Panc1 (cell line): Measurements from ENCODE around the gene RNF11. TPM values are rescaled to one million over a fixed set of nuclear protein-coding genes. Genes with fewer than 3 reads are reported as not detected.

Source experiments
- ATAC-seq: fragments of 200-7000 bp; cut with Tn5 transposase; 2 replicates; pipeline ENCODE4 v1.9.1; 2020; ENCODE audit warnings: mild to moderate bottlenecking, moderate library complexity
- BruUV-seq: library from RNA; stranded (reverse); fragments of 400-500 nt; replicated peaks from 2 replicates; lab custom pipeline; 2021; lab: Mats Ljungman, UMichigan
- CTCF ChIA-PET: fragments of 300-600 bp; sonication (Branson Sonifier 250); formaldehyde crosslinking; loops from one replicate; lab custom pipeline; 2022; ENCODE audit warnings: antibody characterized with exemption; lab: Charles Lee
- POLR2A ChIA-PET: fragments of 300-600 bp; sonication (Branson Sonifier 250); formaldehyde crosslinking; loops from one replicate; lab custom pipeline; 2022; ENCODE audit warnings: antibody characterized with exemption; lab: Charles Lee
- DNase-seq: peaks from one replicate; pipeline ENCODE4 v3.0.0-alpha.2; 2010; ENCODE audit warnings: low read depth, low spot score
- H3K27ac ChIP-seq: 2 replicates; pipeline ENCODE4 v1.5.1; 2011; ENCODE audit warnings: mild to moderate bottlenecking, low read length, inconsistent platforms
- H3K27me3 ChIP-seq: fragments of 200-500 bp; sonication (Bioruptor generic); 2 replicates; pipeline ENCODE4 v1.6.0; 2014; ENCODE audit warnings: low read length, inconsistent platforms; ENCODE audit not compliant: control insufficient read depth, insufficient read depth
- H3K36me3 ChIP-seq: fragments of 200-500 bp; sonication (Bioruptor generic); 2 replicates; pipeline ENCODE4 v1.5.1; 2014; ENCODE audit warnings: inconsistent platforms, mild to moderate bottlenecking, low read length, moderate library complexity; ENCODE audit not compliant: control insufficient read depth, insufficient read depth
- H3K4me1 ChIP-seq: 2 replicates; pipeline ENCODE4 v1.5.1; 2011; ENCODE audit warnings: inconsistent platforms, mild to moderate bottlenecking, low read length, moderate library complexity; ENCODE audit not compliant: control insufficient read depth, insufficient read depth
- H3K4me3 ChIP-seq, 2 experiments: 2 replicates each; pipeline ENCODE4 v1.5.1; 2011 to 2012; ENCODE audit warnings: low read depth in 2 of 2, low read length in 2 of 2, mild to moderate bottlenecking in 2 of 2, inconsistent platforms in 1 of 2, moderate library complexity in 1 of 2
- H3K9me3 ChIP-seq: fragments of 200-500 bp; sonication (Bioruptor generic); 2 replicates; pipeline ENCODE4 v1.5.1; 2014; ENCODE audit warnings: low read depth, mild to moderate bottlenecking, inconsistent platforms, low read length, moderate library complexity; ENCODE audit not compliant: control insufficient read depth, insufficient read depth
- POLR2AphosphoS5 ChIP-seq: IDR thresholded peaks from 2 replicates; pipeline ENCODE4 v1.6.1; 2012; ENCODE audit warnings: mild to moderate bottlenecking, low read depth, low read length, moderate library complexity
- REST ChIP-seq, 2 experiments: IDR thresholded peaks; 2 replicates each; pipeline ENCODE4 v1.6.1; 2011 to 2012; ENCODE audit warnings: low read depth in 2 of 2, control low read depth in 1 of 2, low read length in 1 of 2, mild to moderate bottlenecking in 1 of 2, moderate library complexity in 1 of 2; ENCODE audit not compliant: insufficient read depth in 1 of 2
- SIN3A ChIP-seq: IDR thresholded peaks from 2 replicates; pipeline ENCODE4 v1.6.1; 2012; ENCODE audit warnings: low read depth, mild to moderate bottlenecking, low read length, moderate library complexity, borderline replicate concordance; ENCODE audit not compliant: insufficient read depth
- TCF7L2 ChIP-seq: IDR thresholded peaks from 2 replicates; pipeline ENCODE4 v1.6.1; 2011; ENCODE audit warnings: mild to moderate bottlenecking, low read depth, low read length, inconsistent platforms
- in situ Hi-C: cut with HindIII; loops from 2 replicates; pipeline ENCODE4 v1.10.0; 2016; ENCODE audit warnings: low sequenced_read_pairs, low pct_unique_long_range_greater_than_20kb
- intact Hi-C: fragments of 100-400 bp; cut with micrococcal nuclease; formaldehyde crosslinking; loops from one replicate; pipeline ENCODE4 v1.10.0; 2022; ENCODE audit not compliant: unreplicated experiment
- total RNA-seq: library from RNA; stranded (reverse); gene quantifications from one replicate; pipeline ENCODE4 v1.2.1, GENCODE V29; 2021; ENCODE audit not compliant: unreplicated experiment
- TF ChIP-seq, protein P1 (sequence below): fragments of 450-650 bp; IDR thresholded peaks from 2 replicates; pipeline ENCODE4 v1.5.1; 2017; ENCODE audit warnings: mild to moderate bottlenecking

RNF11 gene
- total RNA-seq, 1 experiment from 2014 or later: 86.0 TPM

- no peak for ATAC-seq
- intact Hi-C loops: no loop called here
- Histone ChIP-seq H3K9me3 (no peaks in the 10 kb centered on the region), H3K36me3 (no peaks in the 10 kb centered on the region), H3K27ac (no peak overlapping the region), H3K27me3 (no peaks in the 10 kb centered on the region), H3K4me1 (no peaks in the 10 kb centered on the region), H3K4me3 (no peak overlapping the region)
- no peak for DNase-seq
- TF ChIP-seq, protein P1, sequence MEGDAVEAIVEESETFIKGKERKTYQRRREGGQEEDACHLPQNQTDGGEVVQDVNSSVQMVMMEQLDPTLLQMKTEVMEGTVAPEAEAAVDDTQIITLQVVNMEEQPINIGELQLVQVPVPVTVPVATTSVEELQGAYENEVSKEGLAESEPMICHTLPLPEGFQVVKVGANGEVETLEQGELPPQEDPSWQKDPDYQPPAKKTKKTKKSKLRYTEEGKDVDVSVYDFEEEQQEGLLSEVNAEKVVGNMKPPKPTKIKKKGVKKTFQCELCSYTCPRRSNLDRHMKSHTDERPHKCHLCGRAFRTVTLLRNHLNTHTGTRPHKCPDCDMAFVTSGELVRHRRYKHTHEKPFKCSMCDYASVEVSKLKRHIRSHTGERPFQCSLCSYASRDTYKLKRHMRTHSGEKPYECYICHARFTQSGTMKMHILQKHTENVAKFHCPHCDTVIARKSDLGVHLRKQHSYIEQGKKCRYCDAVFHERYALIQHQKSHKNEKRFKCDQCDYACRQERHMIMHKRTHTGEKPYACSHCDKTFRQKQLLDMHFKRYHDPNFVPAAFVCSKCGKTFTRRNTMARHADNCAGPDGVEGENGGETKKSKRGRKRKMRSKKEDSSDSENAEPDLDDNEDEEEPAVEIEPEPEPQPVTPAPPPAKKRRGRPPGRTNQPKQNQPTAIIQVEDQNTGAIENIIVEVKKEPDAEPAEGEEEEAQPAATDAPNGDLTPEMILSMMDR: no peak
- ChIA-PET POLR2A (interaction anchor here (0.7 kb wide), 1 partner anchor 41 kb away, joined by 7 read pairs; no protein-coding TSS in a partner anchor), CTCF (interaction anchor here (0.7 kb wide), 1 partner anchor 10 kb away, joined by 8 read pairs; no protein-coding TSS in a partner anchor)
- in situ Hi-C loops: no loop called here
- BruUV-seq: no TSS peak
Observed at GRCh38 chr1:51216631-51217030, 19.4 kb upstream of the RNF11 start.

DNA sequence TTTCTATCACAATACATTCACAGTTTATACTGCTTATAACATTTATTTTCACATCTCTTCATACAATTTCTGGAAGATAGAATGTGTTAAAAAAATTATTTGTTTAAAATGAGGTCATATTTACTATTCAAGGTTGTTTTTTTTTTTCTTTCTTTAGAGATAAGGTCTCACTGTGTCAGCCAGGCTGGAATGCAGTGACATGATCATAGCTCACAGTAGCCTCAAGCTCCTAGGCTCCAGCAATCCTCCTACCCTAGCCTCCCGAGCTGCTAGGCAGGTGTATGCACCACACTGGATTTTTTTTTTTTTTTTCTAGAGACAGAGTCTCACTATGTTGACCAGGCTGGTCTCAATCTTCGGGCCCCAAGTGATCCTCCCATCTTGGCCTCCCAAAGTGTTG, 19.0 kb upstream of the RNF11 start:
- ATAC-seq: no peak
- no peak overlapping the region for H3K4me3 ChIP-seq
- no peaks in the 10 kb centered on the region for H3K9me3 ChIP-seq
- POLR2A ChIA-PET: interaction anchor here (0.7 kb wide), 1 partner anchor 42 kb away, joined by 7 read pairs; no protein-coding TSS in a partner anchor
- DNase-seq: no peak
- H3K27ac ChIP-seq: no peak overlapping the region
- no peaks in the 10 kb centered on the region for H3K27me3 ChIP-seq
- CTCF ChIA-PET: interaction anchor here (0.7 kb wide), 1 partner anchor 9 kb away, joined by 3 read pairs; no protein-coding TSS in a partner anchor
- TF ChIP-seq, protein P1: no peak
- TF ChIP-seq POLR2AphosphoS5: no peak
- no peak for TF ChIP-seq REST (IDR thresholded peaks at IDR 0.05; ENCODE audit: insufficient read depth in 1 of 2, low read depth in 2 of 2, low read length in 1 of 2)
- TF ChIP-seq TCF7L2: no peak
- TF ChIP-seq SIN3A: no peak
- intact Hi-C loops (no loop called here), in situ Hi-C loops (no loop called here)
- no TSS peak for BruUV-seq
- H3K4me1 ChIP-seq: no peaks in the 10 kb centered on the region
- no peaks in the 10 kb centered on the region for H3K36me3 ChIP-seq
